Osteoblast (primary cell): Measurements from ENCODE around the gene TMEM247. TPM values are rescaled to one million over a fixed set of nuclear protein-coding genes. Genes with fewer than 3 reads are reported as not detected.

Experiments used
- DNase-seq: peaks from one replicate; pipeline ENCODE4 v3.0.0; 2011; ENCODE audit warnings: low spot score, mixed read lengths; ENCODE audit not compliant: insufficient read length; ENCODE audit errors: missing footprints
- H2AFZ ChIP-seq: 2 replicates; pipeline ENCODE4 v1.6.0; 2011; ENCODE audit warnings: mild to moderate bottlenecking, low read length
- H3K27ac ChIP-seq: 2 replicates; pipeline ENCODE4 v1.5.1; 2011; ENCODE audit warnings: mild to moderate bottlenecking, low read depth, low read length, moderate library complexity
- H3K27me3 ChIP-seq: 2 replicates; pipeline ENCODE4 v1.6.0; 2012; ENCODE audit warnings: mild to moderate bottlenecking, control low read depth, inconsistent platforms, low read length, moderate library complexity; ENCODE audit not compliant: insufficient read depth
- H3K36me3 ChIP-seq: 2 replicates; pipeline ENCODE4 v1.5.1; 2011; ENCODE audit warnings: mild to moderate bottlenecking, low read length, control low read depth, moderate library complexity; ENCODE audit not compliant: insufficient read depth
- H3K4me1 ChIP-seq: 2 replicates; pipeline ENCODE4 v1.5.1; 2011; ENCODE audit warnings: mild to moderate bottlenecking, low read length, control low read depth, moderate library complexity; ENCODE audit not compliant: insufficient read depth
- H3K4me2 ChIP-seq: 2 replicates; pipeline ENCODE4 v1.6.0; 2011; ENCODE audit warnings: mild to moderate bottlenecking, low read length; ENCODE audit not compliant: insufficient read depth
- H3K4me3 ChIP-seq: fragments of 200-600 bp; sonication (generic); 3 replicates; pipeline ENCODE4 v1.5.1; 2012; ENCODE audit warnings: mild to moderate bottlenecking, low read length, inconsistent platforms; ENCODE audit not compliant: insufficient read depth
- H3K79me2 ChIP-seq: 2 replicates; pipeline ENCODE4 v1.6.0; 2012; ENCODE audit warnings: mild to moderate bottlenecking, low read length, control low read depth, inconsistent platforms; ENCODE audit not compliant: insufficient read depth
- H3K9me3 ChIP-seq: 2 replicates; pipeline ENCODE4 v1.5.1; 2011; ENCODE audit warnings: low read depth, low read length, control low read depth
- H4K20me1 ChIP-seq: 2 replicates; pipeline ENCODE4 v1.6.0; 2012; ENCODE audit warnings: mild to moderate bottlenecking, low read length, control low read depth; ENCODE audit not compliant: insufficient read depth
- total RNA-seq: library from RNA; depleted of rRNA; stranded (reverse); fragments of >200 nt; gene quantifications from 2 replicates; pipeline ENCODE4 v1.2.3, GENCODE V29; 2012
- TF ChIP-seq, protein P1 (sequence below): IDR thresholded peaks from 2 replicates; pipeline ENCODE4 v1.5.1; 2011; ENCODE audit warnings: mild to moderate bottlenecking, low read depth, low read length, moderate library complexity; ENCODE audit errors: extremely low read depth

TMEM247 gene
- total RNA-seq, 1 donor: not detected

DNA sequence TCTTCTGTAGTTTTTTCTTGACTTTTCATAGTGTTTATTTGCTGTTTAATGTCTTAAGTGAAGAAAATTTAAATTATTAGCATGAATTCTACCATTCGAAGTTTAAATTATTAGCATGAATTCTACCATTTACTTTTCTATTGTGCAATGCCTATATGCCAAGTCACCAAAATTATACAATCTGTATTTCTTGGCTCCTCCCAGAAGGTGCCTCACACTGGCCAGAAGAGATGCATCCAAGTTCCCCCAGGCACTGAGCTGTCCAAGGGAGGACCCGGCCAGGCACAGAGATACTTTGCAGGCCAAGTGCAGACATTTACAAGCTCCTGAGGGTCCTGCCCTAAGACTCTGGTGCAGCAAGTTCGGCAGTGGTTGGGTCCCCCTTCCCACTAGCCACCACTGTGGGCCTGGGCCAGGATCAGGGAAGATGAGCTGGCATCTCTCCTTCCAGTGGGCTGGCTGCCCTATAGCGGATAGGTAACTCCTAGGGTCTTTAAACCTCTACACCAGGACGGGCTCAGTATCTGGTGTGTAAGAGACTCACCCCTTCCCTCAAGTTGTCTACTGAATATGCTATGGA is 31.3 kb downstream of the TMEM247 start:
- H4K20me1 ChIP-seq: no peaks in the 10 kb centered on the region
- H3K36me3 ChIP-seq: no peaks in the 10 kb centered on the region
- DNase-seq: no peak
- no peak overlapping the region for H2AFZ ChIP-seq
- no peak overlapping the region for H3K4me3 ChIP-seq
- H3K27ac ChIP-seq: no peak overlapping the region
- no peaks in the 10 kb centered on the region for H3K79me2 ChIP-seq
- TF ChIP-seq, protein P1, sequence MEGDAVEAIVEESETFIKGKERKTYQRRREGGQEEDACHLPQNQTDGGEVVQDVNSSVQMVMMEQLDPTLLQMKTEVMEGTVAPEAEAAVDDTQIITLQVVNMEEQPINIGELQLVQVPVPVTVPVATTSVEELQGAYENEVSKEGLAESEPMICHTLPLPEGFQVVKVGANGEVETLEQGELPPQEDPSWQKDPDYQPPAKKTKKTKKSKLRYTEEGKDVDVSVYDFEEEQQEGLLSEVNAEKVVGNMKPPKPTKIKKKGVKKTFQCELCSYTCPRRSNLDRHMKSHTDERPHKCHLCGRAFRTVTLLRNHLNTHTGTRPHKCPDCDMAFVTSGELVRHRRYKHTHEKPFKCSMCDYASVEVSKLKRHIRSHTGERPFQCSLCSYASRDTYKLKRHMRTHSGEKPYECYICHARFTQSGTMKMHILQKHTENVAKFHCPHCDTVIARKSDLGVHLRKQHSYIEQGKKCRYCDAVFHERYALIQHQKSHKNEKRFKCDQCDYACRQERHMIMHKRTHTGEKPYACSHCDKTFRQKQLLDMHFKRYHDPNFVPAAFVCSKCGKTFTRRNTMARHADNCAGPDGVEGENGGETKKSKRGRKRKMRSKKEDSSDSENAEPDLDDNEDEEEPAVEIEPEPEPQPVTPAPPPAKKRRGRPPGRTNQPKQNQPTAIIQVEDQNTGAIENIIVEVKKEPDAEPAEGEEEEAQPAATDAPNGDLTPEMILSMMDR: no peak
- no peak overlapping the region for H3K4me2 ChIP-seq
- H3K4me1 ChIP-seq: no peaks in the 10 kb centered on the region
- H3K27me3 ChIP-seq: no peaks in the 10 kb centered on the region
- peaks cover 3% of the 10 kb centered on the region for H3K9me3 ChIP-seq

DNA sequence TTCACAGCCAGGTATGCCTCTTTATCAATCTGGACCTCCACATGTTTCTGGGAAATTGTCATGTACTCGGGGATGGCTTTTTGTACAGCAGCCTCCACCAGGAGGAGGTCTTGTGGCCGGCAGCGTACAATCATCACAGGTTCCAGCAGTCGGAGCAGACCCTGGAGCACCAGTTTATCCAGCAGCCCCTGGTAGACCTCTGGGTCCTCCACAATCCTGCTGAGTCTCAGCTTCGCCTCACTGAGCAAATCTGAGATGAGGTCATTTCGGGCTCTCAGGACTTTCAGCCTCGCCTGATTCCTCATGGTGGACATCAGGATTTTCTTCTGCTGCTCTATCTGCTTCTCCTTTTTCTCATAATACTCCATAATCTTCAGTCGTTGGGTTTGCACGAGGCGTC is 32.8 kb downstream of the TMEM247 start:
- TF ChIP-seq, protein P1: no peak

DNA sequence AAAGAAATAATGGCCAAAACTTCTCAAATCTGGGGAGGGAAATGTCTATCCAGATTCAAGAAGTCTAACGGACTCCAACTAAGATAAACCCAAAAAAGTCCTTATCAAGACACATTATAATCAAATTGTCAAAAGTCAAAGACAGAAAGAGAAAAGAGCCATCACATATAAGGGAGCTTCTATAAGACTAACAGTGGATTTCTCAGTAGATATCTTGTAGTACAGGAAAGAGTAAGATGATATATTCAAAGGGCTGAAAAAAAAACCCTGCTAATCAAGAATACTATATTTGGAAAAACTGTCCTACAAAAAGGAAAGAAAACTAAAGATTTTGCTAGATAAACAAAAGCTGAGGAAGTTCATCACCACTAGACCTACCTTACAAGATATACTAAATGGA is 35.4 kb downstream of the TMEM247 start:
- Histone ChIP-seq H3K4me3 (no peak overlapping the region), H3K79me2 (no peaks in the 10 kb centered on the region), H3K9me3 (peaks cover 3% of the 10 kb centered on the region), H3K36me3 (no peaks in the 10 kb centered on the region), H3K27ac (no peak overlapping the region), H3K27me3 (no peaks in the 10 kb centered on the region), H3K4me1 (no peaks in the 10 kb centered on the region), H3K4me2 (no peak overlapping the region), H4K20me1 (no peaks in the 10 kb centered on the region), H2AFZ (no peak overlapping the region)
- TF ChIP-seq, protein P1: no peak
- no peak for DNase-seq

More for the DNA sequence above, 32.8 kb downstream of the TMEM247 start:
- Histone ChIP-seq H4K20me1 (no peaks in the 10 kb centered on the region), H3K4me1 (no peaks in the 10 kb centered on the region), H3K36me3 (no peaks in the 10 kb centered on the region), H2AFZ (no peak overlapping the region), H3K4me2 (no peak overlapping the region), H3K27ac (no peak overlapping the region), H3K9me3 (peaks cover 3% of the 10 kb centered on the region), H3K79me2 (no peaks in the 10 kb centered on the region), H3K4me3 (no peak overlapping the region), H3K27me3 (no peaks in the 10 kb centered on the region)
- peak; percentile 13 for DNase-seq

DNA sequence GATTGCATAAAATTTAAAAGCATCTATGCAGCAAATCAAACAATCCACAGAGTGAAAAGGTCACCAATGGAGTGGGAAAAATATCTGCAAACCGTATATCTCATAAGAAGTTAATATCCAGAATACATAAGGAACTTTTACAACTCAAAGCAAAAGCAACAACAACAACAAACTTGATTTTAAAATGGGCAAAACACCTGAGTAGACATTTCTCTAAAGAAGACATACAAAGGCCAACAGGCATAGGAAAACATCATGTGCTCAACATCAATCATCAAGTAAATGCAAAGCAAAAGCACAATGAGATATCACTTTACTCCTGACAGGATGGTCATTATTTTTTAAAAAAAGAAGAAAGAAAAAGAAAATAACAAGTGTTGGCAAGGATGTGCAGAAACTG is 38.1 kb downstream of the TMEM247 start:
- no peaks in the 10 kb centered on the region for H3K27me3 ChIP-seq
- no peak overlapping the region for H3K27ac ChIP-seq
- no peak overlapping the region for H2AFZ ChIP-seq
- no peaks in the 10 kb centered on the region for H3K36me3 ChIP-seq
- no peak overlapping the region for H3K4me2 ChIP-seq
- no peak for DNase-seq
- H3K79me2 ChIP-seq: no peaks in the 10 kb centered on the region
- H3K4me1 ChIP-seq: peaks cover 2% of the 10 kb centered on the region
- peaks cover 3% of the 10 kb centered on the region for H3K9me3 ChIP-seq
- TF ChIP-seq, protein P1: no peak
- no peaks in the 10 kb centered on the region for H4K20me1 ChIP-seq
- H3K4me3 ChIP-seq: no peak overlapping the region
